HG02970 (cell line): ENCODE data around the gene EID1.

Experiments used
- ATAC-seq: cut with Tn5 transposase; IDR thresholded peaks from one replicate; pipeline ENCODE4 v1.9.1; 2021; ENCODE audit warnings: mild to moderate bottlenecking, moderate library complexity, moderate number of reproducible peaks; ENCODE audit not compliant: unreplicated experiment, low FRiP score

The EID1 gene

GRCh38 chr15:48868023-48868422 is 9.9 kb upstream of the EID1 start:
- no peak for ATAC-seq

GRCh38 chr15:48868536-48868935 is 9.4 kb upstream of the EID1 start:
- no peak for ATAC-seq

GRCh38 chr15:48869966-48870365 is 8.0 kb upstream of the EID1 start:
- ATAC-seq, result no peak

- no peak for ATAC-seq
Measured at GRCh38 chr15:48871542-48871941, 6.4 kb upstream of the EID1 start.

GRCh38 chr15:48872632-48873031 is 5.3 kb upstream of the EID1 start:
- ATAC-seq, result no peak

GRCh38 chr15:48875241-48875960 is 2.5 kb upstream of the EID1 start:
- no peak for ATAC-seq

- no peak for ATAC-seq
Measured at GRCh38 chr15:48876057-48876456, 1.9 kb upstream of the EID1 start.

- ATAC-seq, result no peak
Measured at GRCh38 chr15:48880070-48880634, 2.2 kb downstream of the EID1 start.

- ATAC-seq, result no peak
Measured at GRCh38 chr15:48883699-48884098, 5.8 kb downstream of the EID1 start.

GRCh38 chr15:48887144-48887543 is 9.2 kb downstream of the EID1 start:
- no peak for ATAC-seq

- no peak for ATAC-seq
Measured at GRCh38 chr15:48888191-48888590, 10.3 kb downstream of the EID1 start.

GRCh38 chr15:48888836-48889235 is 10.9 kb downstream of the EID1 start:
- ATAC-seq, result no peak

GRCh38 chr15:48889925-48890324 is 12.0 kb downstream of the EID1 start:
- ATAC-seq, result no peak

GRCh38 chr15:48890375-48890972 is 12.5 kb downstream of the EID1 start:
- no peak for ATAC-seq

- no peak for ATAC-seq
Measured at GRCh38 chr15:48891232-48891765, 13.4 kb downstream of the EID1 start.

- ATAC-seq, result no peak
Measured at GRCh38 chr15:48893311-48893710, 15.4 kb downstream of the EID1 start.

- no peak for ATAC-seq
Measured at GRCh38 chr15:48896869-48897814, 19.2 kb downstream of the EID1 start.

- no peak for ATAC-seq
Measured at GRCh38 chr15:48898032-48898431, 20.1 kb downstream of the EID1 start.

- ATAC-seq, result no peak
Measured at GRCh38 chr15:48898446-48898845, 20.5 kb downstream of the EID1 start.

GRCh38 chr15:48899793-48900192 is 21.9 kb downstream of the EID1 start:
- ATAC-seq, result no peak

GRCh38 chr15:48904758-48905157 is 26.8 kb downstream of the EID1 start:
- no peak for ATAC-seq
